ENCODE data around the gene SYNGR3.

GRCh38 chr16:1990101-1990350 is 256 bp downstream of the SYNGR3 start:
- no peak for TF ChIP-seq CTCF (IDR thresholded peaks at IDR 0.05; ENCODE audit: low read depth, low read length)
- no peak for TF ChIP-seq EZH2phosphoT487 (IDR thresholded peaks at IDR 0.05; ENCODE audit: low read depth)
